Stimulated activated naive CD4-positive, alpha-beta T cell treated with Interleukin-2 at 50 U/mL for 16 hours (primary cell): ENCODE measurements around the gene INPP4B.
"Not testable (repeated sequence)": the region's sequence is repeated elsewhere in the genome, so short reads cannot be mapped to it uniquely, and the experiment has no call there.

Source experiments
- DNase-seq: peaks from one replicate; lab custom pipeline; 2025; lab: John Stamatoyannopoulos, UW

INPP4B gene

GRCh38 chr4:142544039-142544438 is 302.1 kb downstream of the INPP4B start:
- no peak for DNase-seq

- DNase-seq = no peak
Observed at GRCh38 chr4:142540483-142540804, 305.7 kb downstream of the INPP4B start.

- no peak for DNase-seq
Observed at GRCh38 chr4:142539796-142540482, 306.2 kb downstream of the INPP4B start.

GRCh38 chr4:142535009-142535408 is 311.1 kb downstream of the INPP4B start:
- DNase-seq = no peak

- no peak for DNase-seq
Observed at GRCh38 chr4:142532054-142532453, 314.0 kb downstream of the INPP4B start.

GRCh38 chr4:142530728-142531127 is 315.4 kb downstream of the INPP4B start:
- DNase-seq = no peak

GRCh38 chr4:142528433-142528832 is 317.7 kb downstream of the INPP4B start:
- DNase-seq = no peak

- DNase-seq = no peak
Observed at GRCh38 chr4:142523111-142523510, 323.0 kb downstream of the INPP4B start.

GRCh38 chr4:142519342-142519741 is 326.8 kb downstream of the INPP4B start:
- no peak for DNase-seq

- DNase-seq = no peak
Observed at GRCh38 chr4:142516686-142517526, 329.2 kb downstream of the INPP4B start.

- no peak for DNase-seq
Observed at GRCh38 chr4:142512161-142512560, 333.9 kb downstream of the INPP4B start.

GRCh38 chr4:142509881-142510280 is 336.2 kb downstream of the INPP4B start:
- DNase-seq = no peak

GRCh38 chr4:142509381-142509780 is 336.7 kb downstream of the INPP4B start:
- not testable (repeated sequence) for DNase-seq

GRCh38 chr4:142500966-142501365 is 345.1 kb downstream of the INPP4B start:
- no peak for DNase-seq

- no peak for DNase-seq
Observed at GRCh38 chr4:142497606-142498005, 348.5 kb downstream of the INPP4B start.

GRCh38 chr4:142493255-142494110 is 352.6 kb downstream of the INPP4B start:
- DNase-seq = no peak

- no peak for DNase-seq
Observed at GRCh38 chr4:142485452-142485851, 360.6 kb downstream of the INPP4B start.

GRCh38 chr4:142480244-142480643 is 365.9 kb downstream of the INPP4B start:
- DNase-seq = no peak

GRCh38 chr4:142475663-142476062 is 370.4 kb downstream of the INPP4B start:
- no peak for DNase-seq

GRCh38 chr4:142474398-142475087 is 371.6 kb downstream of the INPP4B start:
- DNase-seq = no peak

- DNase-seq = no peak
Observed at GRCh38 chr4:142473960-142474338, 372.2 kb downstream of the INPP4B start.
